HL-60/S4 (cell line): ENCODE results near the gene SEMA4C.
"Not testable (repeated sequence)": the region's sequence is repeated elsewhere in the genome, so short reads cannot be mapped to it uniquely, and the experiment has no call there.

ENCODE experiments used
- in situ Hi-C: fragments of 300-500 bp; cut with MboI; formaldehyde crosslinking; loops from 2 replicates; pipeline ENCODE4 v1.14.3; 2022; ENCODE audit warnings: low sequenced_read_pairs

Gene SEMA4C

DNA sequence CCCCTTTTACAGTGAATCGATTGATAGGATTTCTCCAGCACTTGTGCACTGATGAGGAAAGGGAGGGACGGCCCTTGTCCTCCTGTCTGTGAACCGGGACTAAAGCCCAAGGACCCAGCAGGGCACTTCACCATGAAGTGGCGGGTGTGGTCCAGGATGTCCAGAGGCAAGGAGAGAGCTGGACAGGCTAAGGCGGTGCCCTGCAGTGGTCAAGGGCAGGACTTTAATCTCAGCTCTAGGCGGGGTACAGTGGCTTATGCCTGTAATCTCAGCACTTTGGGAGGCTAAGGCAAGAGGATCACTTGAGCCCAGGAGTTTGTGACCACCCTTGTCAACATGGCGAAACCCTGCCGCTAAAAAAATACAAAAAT lies 28.2 kb upstream of the SEMA4C start:
- in situ Hi-C loops: no loop called here

DNA sequence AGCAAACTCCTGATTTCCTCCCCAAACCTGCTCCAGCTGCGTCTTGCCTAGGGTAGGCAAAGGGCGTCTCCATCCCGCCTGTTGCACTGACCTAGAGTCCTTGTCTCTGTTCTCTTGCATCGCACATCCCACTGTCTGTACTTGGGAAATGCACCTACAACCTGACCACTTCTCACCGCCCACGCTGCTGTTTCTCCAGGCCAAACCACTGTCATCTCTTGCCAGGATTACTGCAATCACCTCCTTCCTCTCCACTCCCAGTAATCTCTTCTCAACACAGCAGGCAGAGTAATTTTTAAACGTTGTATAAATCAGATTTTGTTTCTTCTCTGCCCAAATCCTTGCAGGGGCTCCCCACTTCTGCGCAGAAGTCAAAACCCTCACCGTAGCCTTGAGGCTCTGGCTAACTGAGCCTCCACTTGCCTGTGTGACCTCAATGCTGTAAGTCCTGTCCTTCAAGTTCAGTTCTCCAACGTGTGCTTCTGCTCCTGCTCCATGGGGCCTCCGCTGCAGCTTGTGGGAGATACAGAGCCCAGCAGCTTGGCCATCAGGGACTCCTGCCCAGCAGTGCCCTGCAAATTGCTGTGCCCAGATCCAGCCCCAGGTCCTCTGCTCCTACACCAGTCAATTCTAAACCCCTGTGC lies 27.7 kb upstream of the SEMA4C start:
- in situ Hi-C loops: no loop called here

DNA sequence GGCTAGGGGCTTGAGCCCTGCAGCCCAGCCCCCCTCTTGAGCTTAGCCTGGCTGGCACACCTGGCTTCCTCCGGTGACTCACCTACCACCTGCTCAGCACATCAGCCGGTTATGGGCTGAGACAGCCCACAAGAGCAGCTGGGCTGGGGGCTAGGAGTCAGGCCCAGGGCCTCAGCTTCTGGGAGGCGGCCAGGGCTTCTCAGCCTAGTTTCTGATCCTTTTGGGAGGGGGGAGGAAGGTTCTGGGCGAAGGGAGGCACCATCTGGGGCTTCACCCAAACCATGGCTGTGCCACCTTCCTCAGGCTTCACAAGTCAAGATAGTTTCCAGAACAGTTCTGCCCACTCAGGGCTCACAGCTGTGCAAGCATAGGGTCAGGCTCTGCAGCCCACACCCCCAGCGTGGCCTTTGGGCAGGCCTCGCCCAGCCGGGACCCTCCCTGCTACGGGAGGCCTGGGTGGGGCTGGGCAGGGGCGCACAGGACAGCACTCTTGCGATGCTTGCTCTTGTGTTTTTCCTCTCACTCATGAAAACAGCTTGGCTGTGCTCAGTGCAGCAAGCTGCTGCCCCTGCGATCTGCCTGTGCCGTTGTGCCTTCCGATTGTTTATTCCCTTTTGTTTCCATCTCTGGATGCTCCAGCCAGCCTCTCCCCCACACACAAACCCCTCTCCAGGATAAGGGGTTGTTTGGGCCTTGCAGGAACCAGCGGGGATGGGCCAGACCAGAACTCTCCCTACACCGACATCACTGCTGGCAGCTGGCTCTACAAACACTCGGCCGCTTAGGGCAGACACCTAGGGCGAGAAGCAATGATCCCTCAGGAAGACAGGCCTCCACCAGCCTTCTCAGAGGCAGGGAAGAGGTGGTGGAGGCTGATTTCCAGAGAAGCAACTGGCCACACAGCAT lies 26.1 kb upstream of the SEMA4C start:
- in situ Hi-C loops: no loop called here

DNA sequence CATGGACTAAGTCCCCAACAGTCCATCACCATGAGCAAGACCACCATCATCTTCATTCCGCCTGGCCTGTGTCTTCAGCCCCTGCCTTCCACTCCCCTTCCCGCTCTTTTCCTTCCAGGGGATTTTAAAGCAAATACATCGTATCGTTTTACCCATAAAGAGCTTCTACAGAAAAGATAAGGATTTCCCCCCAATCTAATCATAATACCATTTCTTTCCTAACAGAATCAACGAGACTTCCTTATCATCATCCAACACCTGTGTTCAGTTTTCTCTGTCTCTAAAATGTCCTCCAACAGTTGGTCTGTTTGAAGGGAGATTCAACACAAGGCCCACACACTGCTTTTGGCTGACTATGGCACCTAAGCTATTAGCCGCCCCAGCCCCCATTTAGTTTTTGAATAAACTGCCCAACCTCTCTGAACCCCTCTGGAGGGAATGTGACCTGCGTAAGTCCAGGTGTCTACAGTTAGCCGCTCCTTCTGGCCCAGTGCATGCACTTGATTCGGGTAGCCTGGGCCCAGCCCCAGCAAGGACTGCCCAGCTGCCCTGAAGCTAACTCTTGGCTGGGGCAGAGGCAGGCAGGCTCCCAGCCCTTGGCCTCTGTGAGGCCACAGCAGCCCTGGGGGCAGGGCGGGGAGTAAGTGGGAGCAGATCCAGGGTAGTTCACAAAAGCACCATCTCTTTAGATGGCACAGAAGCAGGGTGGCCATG lies 25.3 kb upstream of the SEMA4C start:
- in situ Hi-C loops: no loop called here

DNA sequence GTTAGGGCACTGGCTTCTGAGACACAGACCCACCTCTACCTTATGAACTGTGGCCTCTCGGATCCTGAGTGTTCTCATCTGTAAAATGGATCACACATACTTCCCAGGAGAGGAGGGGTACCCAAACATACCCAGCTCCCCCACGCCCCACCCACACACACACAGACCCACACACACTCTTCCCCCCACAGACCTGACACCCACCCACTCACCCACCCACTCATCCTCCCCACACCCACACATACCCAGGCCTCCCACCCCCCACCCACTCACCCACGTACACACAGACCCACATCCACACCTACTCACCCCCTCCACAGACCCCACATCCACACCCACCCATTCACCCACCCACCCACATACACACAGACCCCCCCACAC lies 24.3 kb upstream of the SEMA4C start:
- in situ Hi-C loops: no loop called here

DNA sequence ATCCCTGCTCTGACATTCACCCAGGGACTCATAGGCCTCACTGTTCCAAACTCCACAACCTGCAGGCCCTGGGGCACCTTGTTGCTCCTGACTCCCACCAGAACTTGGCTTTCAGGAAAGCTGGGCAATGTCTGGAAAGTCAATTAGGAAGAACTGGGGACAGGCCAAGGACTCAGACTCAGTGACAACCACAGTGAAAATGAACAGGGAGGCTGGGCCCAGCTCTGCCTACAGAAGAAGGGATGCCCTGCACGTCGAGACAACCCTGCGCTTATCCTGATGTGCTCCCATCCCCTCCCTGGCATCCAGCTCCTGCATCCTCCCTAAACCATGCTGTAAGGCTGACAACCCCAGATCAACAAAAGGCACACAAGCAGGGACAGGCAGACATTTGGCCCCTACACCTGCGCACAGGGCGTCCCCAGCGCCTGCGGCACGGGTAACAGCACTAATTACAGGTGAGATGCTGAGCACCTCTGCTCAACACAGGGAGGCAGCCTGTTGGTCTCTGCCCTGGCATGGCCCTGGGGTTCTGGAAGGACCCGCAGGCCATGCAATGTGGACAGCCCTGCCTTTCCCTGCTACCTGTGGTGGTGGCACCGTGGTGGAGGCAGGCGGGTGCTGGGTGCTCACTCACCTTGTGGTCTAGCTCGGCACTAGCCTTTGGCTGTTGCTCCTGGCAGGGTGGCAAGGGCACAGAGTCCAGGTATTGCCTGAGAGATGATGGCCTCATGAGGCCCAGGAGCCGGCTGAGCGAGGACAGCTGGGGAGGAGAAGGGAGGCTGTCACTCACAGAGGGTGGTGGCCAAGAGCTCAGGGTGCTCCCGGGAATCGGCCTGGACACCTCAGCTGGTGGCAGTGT lies 23.6 kb upstream of the SEMA4C start:
- in situ Hi-C loops: no loop called here

DNA sequence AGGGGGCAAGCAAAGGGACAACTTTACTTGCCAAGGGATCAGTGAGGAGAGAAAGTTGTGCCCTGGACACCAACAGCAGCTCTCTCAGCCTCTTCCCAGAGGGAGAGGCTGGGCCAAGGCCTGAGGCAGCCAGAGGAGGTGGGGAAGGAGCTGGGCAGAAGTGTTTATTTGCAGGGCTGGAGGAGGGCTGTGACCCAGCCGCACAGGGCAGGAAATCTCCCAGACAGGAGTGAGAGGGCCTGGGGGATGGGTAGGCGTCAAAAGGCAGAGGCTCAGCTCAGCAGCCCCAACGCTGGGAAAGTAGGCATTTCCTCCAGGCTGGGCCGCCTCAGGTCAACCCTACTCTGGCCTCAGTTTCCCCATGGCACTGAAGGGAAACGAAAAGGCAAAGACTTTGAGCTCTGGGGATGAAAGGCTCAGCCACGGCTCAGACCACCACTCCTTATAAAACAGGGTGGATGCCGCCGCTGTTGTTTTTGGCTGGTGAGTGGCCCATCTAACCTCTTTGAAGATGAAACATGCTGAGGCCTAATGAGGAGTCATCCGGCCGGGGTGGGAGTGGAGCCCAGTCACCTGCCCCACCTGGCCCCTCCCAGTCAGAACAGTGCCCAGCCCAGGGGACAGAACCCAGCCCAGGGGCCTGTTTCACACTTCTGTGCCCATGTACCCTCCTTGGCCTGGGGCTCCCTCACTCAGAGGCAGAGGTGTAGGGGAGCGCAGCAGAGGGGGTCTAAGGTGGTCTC lies 21.9 kb upstream of the SEMA4C start:
- in situ Hi-C loops: no loop called here

DNA sequence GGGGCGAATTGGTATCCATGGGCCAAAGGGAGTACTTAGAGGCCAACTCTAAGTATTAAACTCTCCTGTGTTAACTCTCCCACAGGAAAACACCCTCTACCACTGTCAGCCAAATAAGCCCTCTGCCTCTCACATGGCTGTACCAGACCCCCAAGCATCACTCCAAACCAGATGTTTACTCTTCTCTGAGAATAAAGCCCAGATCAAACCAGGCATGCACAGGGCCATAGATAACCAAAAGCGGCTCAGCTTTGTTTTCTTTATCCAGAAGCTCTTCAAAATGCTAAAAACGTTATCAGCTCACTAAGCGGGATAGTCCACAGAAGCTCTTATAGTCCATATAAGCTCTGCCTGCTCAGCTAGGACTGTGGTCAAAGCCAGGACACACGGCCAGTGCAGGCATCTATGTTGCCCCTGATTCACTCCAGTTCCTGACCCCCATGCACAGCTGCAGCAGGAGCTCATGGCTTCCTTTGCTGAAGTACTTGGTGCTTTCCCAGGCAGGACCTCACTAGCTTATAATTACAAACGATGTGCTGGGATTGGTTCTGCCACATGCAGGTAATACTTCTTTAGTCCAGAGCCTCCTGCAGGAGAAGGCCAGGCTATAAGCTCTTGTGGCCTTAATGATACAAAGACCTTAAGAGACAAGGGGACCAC lies 21.0 kb upstream of the SEMA4C start:
- in situ Hi-C loops: no loop called here

DNA sequence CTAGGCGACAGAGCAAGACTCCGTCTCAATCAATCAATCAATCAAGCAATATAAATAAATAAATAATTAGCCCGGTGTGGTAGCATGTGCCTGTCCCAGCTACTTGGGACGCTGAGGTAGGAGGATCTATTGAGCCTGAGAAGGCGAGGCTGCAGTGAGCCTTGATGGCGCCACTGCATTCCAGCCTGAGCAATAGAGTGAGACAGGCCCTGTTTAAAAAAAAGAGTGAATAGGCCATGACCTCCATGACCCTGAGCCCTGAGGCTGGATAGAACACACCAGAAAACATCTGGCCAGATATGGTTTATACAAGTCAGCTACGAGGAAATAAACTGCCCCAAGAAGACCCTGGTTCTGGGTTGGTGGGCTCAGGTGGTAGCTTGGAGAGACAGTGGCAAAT lies 20.4 kb upstream of the SEMA4C start:
- in situ Hi-C loops: no loop called here

DNA sequence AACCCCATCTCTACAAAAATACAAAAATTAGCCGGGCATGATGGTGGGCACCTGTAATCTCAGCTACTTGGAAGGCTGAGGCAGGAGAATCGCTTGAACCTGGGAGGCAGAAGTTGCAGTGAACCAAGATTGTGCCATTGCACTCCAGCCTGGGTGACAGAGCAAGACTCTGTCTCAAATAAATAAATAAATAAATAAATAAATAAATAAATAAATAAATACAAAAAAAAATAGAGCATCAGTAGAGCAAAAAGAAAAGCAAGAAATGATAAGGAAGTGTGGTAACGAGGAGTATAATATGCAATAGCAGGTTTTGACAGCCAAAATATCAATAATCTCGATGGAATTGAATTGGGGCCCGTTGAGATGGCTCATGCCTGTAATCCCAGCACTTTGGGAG lies 19.6 kb upstream of the SEMA4C start:
- in situ Hi-C loops: not testable (repeated sequence)

DNA sequence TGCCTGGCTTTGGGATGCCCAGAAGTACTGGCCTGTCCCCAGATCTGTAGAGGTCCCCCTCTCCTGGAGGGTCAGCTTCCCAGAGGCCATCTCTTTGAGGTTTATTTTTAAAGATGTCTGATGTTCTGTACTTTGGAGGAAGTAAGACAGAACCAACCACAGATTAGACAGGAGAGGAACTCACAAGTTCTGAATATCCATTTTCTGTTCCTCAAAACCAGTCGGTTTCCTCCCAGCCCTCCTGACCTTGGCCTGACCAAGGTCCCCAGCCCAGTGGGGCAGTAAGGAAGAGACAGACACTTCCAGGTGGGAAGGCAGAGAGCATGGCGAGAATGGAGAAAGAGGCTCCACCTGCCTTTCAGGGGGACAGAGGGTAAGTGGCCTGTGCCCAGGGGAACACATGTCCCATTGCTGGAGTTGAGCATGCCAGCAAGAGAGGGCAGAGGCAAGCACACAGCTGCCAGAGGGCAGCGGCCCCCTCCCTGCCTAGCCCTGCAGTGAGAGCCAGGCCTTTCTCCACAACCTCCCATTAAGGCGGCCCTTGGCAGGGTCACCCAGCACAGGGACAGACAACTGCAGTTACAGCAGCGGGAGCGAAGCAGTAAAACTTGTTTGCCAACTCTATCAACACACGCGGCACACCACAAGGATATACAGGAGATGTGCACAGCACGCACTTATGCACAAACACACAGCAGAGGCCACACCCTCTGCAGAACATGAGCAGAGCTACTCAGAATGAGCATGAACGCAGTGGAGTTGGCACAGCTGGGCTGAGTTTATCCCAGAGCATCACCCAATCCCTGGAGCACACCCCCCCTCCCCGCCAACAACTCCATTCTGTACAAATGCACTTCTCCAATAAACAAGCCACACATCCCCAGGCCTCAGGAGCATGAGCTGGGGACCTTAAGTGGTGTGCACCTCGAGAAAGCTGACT lies 18.5 kb upstream of the SEMA4C start:
- in situ Hi-C loops: no loop called here

DNA sequence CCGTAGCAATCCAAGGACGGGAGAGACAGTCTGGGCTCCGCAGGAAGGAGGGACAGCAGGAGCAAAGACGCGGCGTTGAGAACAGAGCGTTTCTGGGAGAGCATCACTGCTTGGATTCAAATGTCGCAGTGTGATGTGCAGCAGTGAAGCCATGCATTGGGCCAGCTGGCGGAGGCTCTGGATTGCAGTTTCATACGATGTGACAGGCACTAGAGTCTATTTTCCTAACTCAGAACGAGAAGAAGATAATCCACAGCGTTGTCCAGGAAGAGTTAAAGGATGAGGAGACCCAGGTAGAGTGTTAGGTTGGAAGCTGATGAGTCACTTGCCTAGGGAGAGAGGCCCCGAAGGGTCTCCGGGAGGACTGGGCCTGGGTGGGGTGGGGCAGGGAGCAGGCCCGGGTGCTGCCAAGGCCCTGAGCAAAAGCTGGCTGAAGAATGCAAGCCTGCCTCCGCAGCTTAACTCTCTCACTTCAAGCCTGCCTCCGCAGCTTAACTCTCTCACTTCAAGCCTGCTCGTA lies 17.7 kb upstream of the SEMA4C start:
- in situ Hi-C loops: no loop called here

DNA sequence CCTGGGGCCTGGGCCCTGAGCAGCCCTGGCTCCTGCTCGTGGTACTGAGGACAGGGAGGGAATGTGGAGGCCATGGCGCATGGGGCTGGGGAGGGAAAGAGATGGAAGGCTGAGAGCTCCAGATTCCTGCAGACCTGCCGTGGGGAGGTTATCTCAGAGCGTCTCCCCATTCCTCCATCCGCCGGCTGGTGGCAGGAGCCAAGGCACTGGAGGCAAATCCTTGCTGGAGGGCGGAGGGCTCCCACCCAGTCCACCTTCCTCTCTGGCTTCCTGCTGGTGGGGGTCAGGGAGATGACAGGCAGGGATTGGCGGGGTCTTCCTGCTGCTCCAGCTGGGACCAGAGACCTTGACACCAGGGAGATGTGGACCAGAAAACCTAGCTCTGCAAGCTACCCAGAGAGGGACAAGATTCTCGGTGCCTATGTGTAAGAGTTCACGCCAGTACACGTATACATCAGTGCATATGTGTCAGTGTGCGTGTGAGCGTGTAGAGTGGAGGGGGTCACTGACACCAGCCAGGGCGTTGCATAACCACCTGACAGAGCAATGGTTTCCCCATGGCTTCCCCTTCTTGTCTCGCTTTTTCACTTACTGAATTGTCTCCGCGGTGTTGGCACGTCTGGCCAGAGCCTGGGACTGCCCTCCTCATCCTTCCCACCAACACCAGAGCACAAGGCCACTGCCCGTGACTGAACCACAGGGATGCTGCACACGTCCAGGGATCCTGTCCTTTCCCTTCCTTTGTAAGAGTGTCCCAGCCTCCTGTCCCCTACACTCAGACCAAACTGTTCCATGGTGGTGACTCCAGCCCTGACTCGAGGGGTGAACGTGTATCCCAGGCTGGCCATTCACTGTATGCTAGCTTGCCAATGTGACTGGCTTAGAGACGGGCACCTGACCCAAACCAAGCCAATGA lies 15.8 kb upstream of the SEMA4C start:
- in situ Hi-C loops: no loop called here

DNA sequence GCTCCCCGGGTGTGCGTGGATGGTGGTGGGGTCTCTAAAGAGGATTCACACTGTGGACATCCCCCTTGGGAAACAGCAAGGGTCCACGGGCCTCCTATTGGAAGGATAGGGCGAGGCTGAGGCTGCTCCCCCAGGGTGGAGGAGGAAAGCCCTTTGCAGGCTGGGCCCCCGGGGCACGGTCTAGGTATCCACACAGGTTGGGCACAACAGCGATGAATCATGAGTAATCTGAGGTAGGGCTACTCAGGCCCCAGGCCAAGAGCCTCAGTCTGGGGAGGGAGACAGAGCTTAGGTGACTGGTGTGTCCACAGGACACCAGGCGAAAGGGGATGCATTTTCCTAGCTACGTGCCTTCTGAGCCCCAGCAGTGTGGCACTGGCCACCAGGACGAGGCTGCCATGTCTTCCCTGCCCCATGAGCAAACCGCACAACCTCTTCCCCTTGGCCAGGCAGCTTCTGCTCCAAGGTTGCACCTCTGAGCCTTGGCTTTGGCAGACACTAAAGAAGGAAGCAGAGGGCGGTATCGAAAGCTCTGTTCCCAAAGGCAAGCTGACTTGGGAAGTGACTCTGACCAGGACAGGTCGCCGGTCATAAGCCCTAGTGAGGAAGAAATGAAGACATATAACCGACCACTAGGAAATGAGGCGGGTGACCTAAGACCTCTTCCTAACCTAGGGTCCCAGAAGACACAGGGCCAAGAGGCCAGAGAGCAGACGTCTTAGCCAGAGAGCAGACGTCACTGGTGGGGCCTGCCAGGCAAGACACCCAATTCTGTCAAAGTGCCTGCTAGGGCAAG lies 14.6 kb upstream of the SEMA4C start:
- in situ Hi-C loops: no loop called here

DNA sequence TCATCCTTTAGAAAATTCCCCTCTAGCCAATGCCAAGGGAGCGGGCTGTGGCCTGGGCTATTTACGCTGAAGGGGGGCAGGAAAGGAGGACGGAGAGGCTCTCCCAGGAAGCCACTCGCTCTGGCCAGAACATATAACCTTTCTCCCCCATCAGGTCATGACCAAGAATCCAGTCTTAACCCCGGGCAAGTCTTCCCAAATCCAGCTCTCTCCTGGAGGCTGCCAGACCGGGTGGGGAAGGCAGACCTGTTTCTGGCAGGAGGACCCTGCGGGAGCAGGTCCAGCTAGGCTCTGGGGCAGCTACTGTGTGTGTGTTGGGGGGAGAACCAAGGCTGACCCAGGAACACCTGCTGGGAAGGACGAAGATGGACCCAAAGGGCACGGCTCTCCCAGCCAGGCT lies 13.4 kb upstream of the SEMA4C start:
- in situ Hi-C loops: no loop called here

DNA sequence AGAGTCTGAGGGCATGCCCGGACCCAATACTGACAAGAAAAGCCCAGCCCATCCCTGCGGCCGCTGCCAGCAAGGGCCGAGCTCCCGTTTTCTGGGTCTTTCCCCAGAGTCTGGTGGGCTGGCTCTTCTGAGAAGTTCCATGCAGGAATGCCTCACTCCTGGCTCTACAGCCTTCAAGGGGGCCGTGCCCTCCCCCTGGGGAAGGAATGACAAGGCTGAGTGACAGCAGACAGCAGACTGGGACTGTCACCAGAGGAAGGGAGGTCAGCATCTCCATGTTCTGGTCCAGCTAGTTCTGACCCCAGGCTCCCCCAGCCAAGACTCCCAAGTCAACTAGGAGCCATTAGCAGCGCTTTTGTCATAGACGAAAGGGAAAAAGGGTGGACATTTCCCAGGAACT lies 13.0 kb upstream of the SEMA4C start:
- in situ Hi-C loops: no loop called here

DNA sequence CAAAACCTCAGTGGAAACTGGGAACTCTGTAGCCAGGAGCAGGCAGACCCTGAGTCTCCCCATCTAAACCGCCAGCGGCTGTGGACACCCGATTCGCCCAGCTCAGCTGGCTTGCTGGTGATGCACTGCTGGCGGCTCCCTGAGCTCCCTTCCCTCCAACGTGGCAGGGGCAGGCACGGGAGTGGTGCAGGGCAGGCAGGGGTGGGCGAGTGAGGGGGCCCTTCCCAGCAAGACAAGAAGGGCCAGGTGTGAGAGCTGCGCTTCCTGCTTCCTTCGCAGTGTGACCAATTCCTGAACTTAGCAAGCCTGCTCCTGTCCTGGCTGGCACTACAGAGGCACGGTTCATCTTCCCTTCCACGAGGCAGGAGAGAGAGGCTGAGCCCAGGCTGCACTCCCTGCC lies 12.3 kb upstream of the SEMA4C start:
- in situ Hi-C loops: no loop called here
